ACC112 (cell line): ENCODE results near the gene C6orf89.
"Not testable (repeated sequence)": the region's sequence is repeated elsewhere in the genome, so short reads cannot be mapped to it uniquely, and the experiment has no call there.

Experiments used
- H2AFZ ChIP-seq: fragments of 200-600 bp; sonication (generic); one replicate; pipeline ENCODE4 v1.6.0; 2017; ENCODE audit warnings: antibody characterized with exemption, low read length; ENCODE audit not compliant: unreplicated experiment
- H3K27ac ChIP-seq: fragments of 200-600 bp; sonication (generic); 2 replicates; pipeline ENCODE4 v1.5.1; 2014; ENCODE audit warnings: low read depth, mild to moderate bottlenecking, antibody characterized with exemption, low read length, moderate library complexity
- H3K27me3 ChIP-seq: fragments of 200-600 bp; sonication (generic); 2 replicates; pipeline ENCODE4 v1.6.1; 2014; ENCODE audit warnings: mild to moderate bottlenecking, antibody characterized with exemption, low read length, moderate library complexity, mixed read lengths; ENCODE audit not compliant: insufficient read depth
- H3K36me3 ChIP-seq: fragments of 200-600 bp; sonication (generic); 2 replicates; pipeline ENCODE4 v1.6.1; 2016; ENCODE audit warnings: mild to moderate bottlenecking, antibody characterized with exemption, low read length, moderate library complexity, mixed read lengths; ENCODE audit not compliant: insufficient read depth
- H3K4me1 ChIP-seq: fragments of 200-600 bp; sonication (generic); one replicate; pipeline ENCODE4 v1.6.1; 2016; ENCODE audit warnings: low read length, mixed read lengths; ENCODE audit not compliant: insufficient read depth, unreplicated experiment, control insufficient read depth
- H3K4me3 ChIP-seq: fragments of 200-600 bp; sonication (generic); 2 replicates; pipeline ENCODE4 v1.5.1; 2014; ENCODE audit warnings: mild to moderate bottlenecking, low read depth, low read length
- H3K79me2 ChIP-seq: fragments of 200-600 bp; sonication (generic); one replicate; pipeline ENCODE4 v1.6.0; 2016; ENCODE audit warnings: low read length; ENCODE audit not compliant: control insufficient read depth, unreplicated experiment, insufficient read depth

The C6orf89 gene

GRCh38 chr6:36937896-36938295, 52.1 kb downstream of the C6orf89 start:
- H3K4me3 ChIP-seq: no peak overlapping the region
- no peaks in the 10 kb centered on the region for H3K36me3 ChIP-seq
- H2AFZ ChIP-seq: no peak overlapping the region
- H3K4me1 ChIP-seq: peaks cover 43% of the 10 kb centered on the region
- H3K79me2 ChIP-seq: no peaks in the 10 kb centered on the region
- H3K27ac ChIP-seq: peak overlapping the region; percentile 64
- no peaks in the 10 kb centered on the region for H3K27me3 ChIP-seq

- peaks cover 38% of the 10 kb centered on the region for H3K4me1 ChIP-seq
- no peaks in the 10 kb centered on the region for H3K79me2 ChIP-seq
- H3K27me3 ChIP-seq: no peaks in the 10 kb centered on the region
- H2AFZ ChIP-seq: no peak overlapping the region
- peak overlapping the region; percentile 67 for H3K27ac ChIP-seq
- no peaks in the 10 kb centered on the region for H3K36me3 ChIP-seq
- H3K4me3 ChIP-seq: no peak overlapping the region
Observed at GRCh38 chr6:36938536-36938935, 52.8 kb downstream of the C6orf89 start.

- H2AFZ ChIP-seq, H3K4me3 ChIP-seq, H3K79me2 ChIP-seq, H3K27me3 ChIP-seq, H3K36me3 ChIP-seq: not testable (repeated sequence)
- H3K27ac ChIP-seq: peak overlapping the region; percentile 67
- peaks cover 33% of the 10 kb centered on the region for H3K4me1 ChIP-seq
Observed at GRCh38 chr6:36939005-36939404, 53.3 kb downstream of the C6orf89 start.

GRCh38 chr6:36940027-36940426, 54.3 kb downstream of the C6orf89 start:
- Histone ChIP-seq H3K79me2 (no peaks in the 10 kb centered on the region), H3K27ac (no peak overlapping the region), H2AFZ (no peak overlapping the region), H3K36me3 (no peaks in the 10 kb centered on the region), H3K27me3 (no peaks in the 10 kb centered on the region), H3K4me3 (no peak overlapping the region), H3K4me1 (peaks cover 29% of the 10 kb centered on the region)

- H3K36me3 ChIP-seq, H2AFZ ChIP-seq, H3K79me2 ChIP-seq, H3K27ac ChIP-seq, H3K27me3 ChIP-seq, H3K4me3 ChIP-seq: not testable (repeated sequence)
- H3K4me1 ChIP-seq: peaks cover 18% of the 10 kb centered on the region
Observed at GRCh38 chr6:36941561-36941960, 55.8 kb downstream of the C6orf89 start.

- H3K4me3 ChIP-seq, H2AFZ ChIP-seq, H3K79me2 ChIP-seq, H3K36me3 ChIP-seq, H3K27me3 ChIP-seq, H3K27ac ChIP-seq: not testable (repeated sequence)
- H3K4me1 ChIP-seq: peaks cover 18% of the 10 kb centered on the region
Observed at GRCh38 chr6:36942329-36942728, 56.6 kb downstream of the C6orf89 start.

GRCh38 chr6:36944650-36945049, 58.9 kb downstream of the C6orf89 start:
- Histone ChIP-seq H3K79me2 (no peaks in the 10 kb centered on the region), H3K27me3 (no peaks in the 10 kb centered on the region), H3K27ac (no peak overlapping the region)

GRCh38 chr6:36945301-36945700, 59.5 kb downstream of the C6orf89 start:
- H3K4me1 ChIP-seq: peaks cover 13% of the 10 kb centered on the region
- H3K27me3 ChIP-seq: no peaks in the 10 kb centered on the region
- no peaks in the 10 kb centered on the region for H3K79me2 ChIP-seq
- H3K4me3 ChIP-seq: no peak overlapping the region
- no peak overlapping the region for H3K27ac ChIP-seq
- H2AFZ ChIP-seq: no peak overlapping the region
- no peaks in the 10 kb centered on the region for H3K36me3 ChIP-seq

More at GRCh38 chr6:36944650-36945049, 58.9 kb downstream of the C6orf89 start:
- peaks cover 7% of the 10 kb centered on the region for H3K4me1 ChIP-seq
- H3K4me3 ChIP-seq: no peak overlapping the region
- no peaks in the 10 kb centered on the region for H3K36me3 ChIP-seq
- H2AFZ ChIP-seq: no peak overlapping the region

GRCh38 chr6:36946526-36946925, 60.8 kb downstream of the C6orf89 start:
- H3K4me3 ChIP-seq: no peak overlapping the region
- H3K79me2 ChIP-seq: no peaks in the 10 kb centered on the region
- H3K27me3 ChIP-seq: no peaks in the 10 kb centered on the region
- no peak overlapping the region for H3K27ac ChIP-seq
- peaks cover 16% of the 10 kb centered on the region for H3K4me1 ChIP-seq
- H2AFZ ChIP-seq: no peak overlapping the region
- H3K36me3 ChIP-seq: no peaks in the 10 kb centered on the region

GRCh38 chr6:36947570-36948351, 62.0 kb downstream of the C6orf89 start:
- Histone ChIP-seq H2AFZ (no peak overlapping the region), H3K4me1 (peaks cover 24% of the 10 kb centered on the region), H3K36me3 (no peaks in the 10 kb centered on the region), H3K4me3 (no peak overlapping the region), H3K27me3 (no peaks in the 10 kb centered on the region), H3K79me2 (no peaks in the 10 kb centered on the region), H3K27ac (no peak overlapping the region)

GRCh38 chr6:36949076-36949475, 63.3 kb downstream of the C6orf89 start:
- not testable (repeated sequence) for H3K27me3 ChIP-seq, H3K79me2 ChIP-seq, H3K36me3 ChIP-seq, H2AFZ ChIP-seq, H3K4me3 ChIP-seq
- peak overlapping the region; percentile 88 for H3K27ac ChIP-seq
- H3K4me1 ChIP-seq: peaks cover 24% of the 10 kb centered on the region
